Thyroid gland (tissue), 4 donors: Measurements from ENCODE around the gene METTL21C. TPM values are rescaled to one million over a fixed set of nuclear protein-coding genes. Genes with fewer than 3 reads are reported as not detected.

Source experiments
- DNase-seq, 2 donors: peaks; one replicate each; pipeline ENCODE4 v3.0.0-alpha.2; 2019
- H3K27ac ChIP-seq, 3 donors: fragments of 200-600 bp; sonication (generic); 1 replicate in 2 of 3; 2 replicates in 1 of 3; pipeline ENCODE4 v1.5.1; 2016 to 2019; ENCODE audit warnings: mild to moderate bottlenecking in 1 of 3, moderate library complexity in 1 of 3
- H3K27me3 ChIP-seq: fragments of 200-600 bp; sonication (generic); one replicate; pipeline ENCODE4 v1.5.1; 2019
- H3K36me3 ChIP-seq, 2 donors: fragments of 200-600 bp; sonication (generic); one replicate each; pipeline ENCODE4 v1.5.1; 2016 to 2019
- H3K4me1 ChIP-seq, 2 donors: fragments of 200-600 bp; sonication (generic); one replicate each; pipeline ENCODE4 v1.5.1; 2017 to 2019
- H3K4me3 ChIP-seq, 3 donors: fragments of 200-600 bp; sonication (generic); replicated peaks in 1 of 3; 1 replicate in 2 of 3; 2 replicates in 1 of 3; pipeline ENCODE4 v1.5.1; 2016; ENCODE audit warnings: mild to moderate bottlenecking in 1 of 3
- H3K9me3 ChIP-seq: fragments of 200-600 bp; sonication (generic); one replicate; pipeline ENCODE4 v1.5.1; 2017
- CTCF ChIP-seq, 6 experiments: fragments of 200-600 bp in 3 of 6; fragments of 450-650 bp in 3 of 6; sonication (generic) in 3 of 6; IDR thresholded peaks; one replicate each; pipeline ENCODE4 v1.5.1; 2016 to 2019; ENCODE audit warnings: antibody characterized with exemption in 6 of 6, mild to moderate bottlenecking in 2 of 6, inconsistent platforms in 1 of 6, moderate library complexity in 1 of 6
- POLR2A ChIP-seq, 2 donors: fragments of 450-650 bp; IDR thresholded peaks; one replicate each; pipeline ENCODE4 v1.6.1; 2017; ENCODE audit warnings: antibody characterized with exemption in 2 of 2, mild to moderate bottlenecking in 2 of 2, moderate library complexity in 1 of 2
- WGBS, 2 donors: methylation state at CpG; one replicate each; pipeline ENCODE4 v1.1.5; 2017; 5-methylcytosine and 5-hydroxymethylcytosine counted together
- intact Hi-C: fragments of 100-400 bp; cut with DNase I; formaldehyde crosslinking; loops from one replicate; pipeline ENCODE4 v1.15.1; 2023
- total RNA-seq, 4 donors: library from RNA; depleted of rRNA; stranded (reverse); fragments of >200 nt; gene quantifications; one replicate each; pipeline ENCODE4 v1.2.3, GENCODE V29; 2016

The METTL21C gene
- total RNA-seq, result not detected

GRCh38 chr13:102694937-102695336, at the start of gene METTL21C:
Gene METTL21C, minus strand, starts transcription at chr13:102695044. Its CDS starts 546 bp downstream, at chr13:102694498.
- Histone ChIP-seq H3K27me3 (no peaks in the 10 kb centered on the region), H3K4me1 (no peaks in the 10 kb centered on the region), H3K9me3 (no peaks in the 10 kb centered on the region), H3K4me3 (no peak within 1 kb of the TSS), H3K27ac (no peak within 1 kb of the TSS), H3K36me3 (no peaks in the 10 kb centered on the region)
- intact Hi-C loops, result no loop called here
- WGBS, 2 donors, result 70 to 88% methylated on average over 6 of the region's 6 CpGs
- TF ChIP-seq CTCF (IDR thresholded peaks at IDR 0.05), result no peak
- no peak for TF ChIP-seq POLR2A (IDR thresholded peaks at IDR 0.05)
- DNase-seq, result no peak

- no peaks in the 10 kb centered on the region for H3K27me3 ChIP-seq
- no peak for DNase-seq
- H3K9me3 ChIP-seq, result no peaks in the 10 kb centered on the region
- TF ChIP-seq POLR2A (IDR thresholded peaks at IDR 0.05), result no peak
- no peak for TF ChIP-seq CTCF (IDR thresholded peaks at IDR 0.05)
- no peak overlapping the region for H3K27ac ChIP-seq
- H3K36me3 ChIP-seq, result no peaks in the 10 kb centered on the region
- intact Hi-C loops, result no loop called here
- no peak overlapping the region for H3K4me3 ChIP-seq
- H3K4me1 ChIP-seq, result no peaks in the 10 kb centered on the region
Measured at GRCh38 chr13:102742506-102742905, 47.7 kb upstream of the METTL21C start.

GRCh38 chr13:102742101-102742500, 47.3 kb upstream of the METTL21C start:
- no peaks in the 10 kb centered on the region for H3K27me3 ChIP-seq

GRCh38 chr13:102729560-102730270, 34.9 kb upstream of the METTL21C start:
- TF ChIP-seq POLR2A (IDR thresholded peaks at IDR 0.05), result no peak
- TF ChIP-seq CTCF (IDR thresholded peaks at IDR 0.05), result no peak
- DNase-seq, result no peak
- peaks cover 17 to 19% of the 10 kb centered on the region in 2 donors for H3K4me1 ChIP-seq
- no peaks in the 10 kb centered on the region for H3K36me3 ChIP-seq
- no peaks in the 10 kb centered on the region for H3K9me3 ChIP-seq
- intact Hi-C loops, result loop anchor here (10.0 kb wide), 1 partner anchor 145 kb away; no protein-coding TSS in a partner anchor
- H3K4me3 ChIP-seq, result no peak overlapping the region
- H3K27ac ChIP-seq, result peak overlapping the region in 1 of 3 donors; percentile 14
- H3K27me3 ChIP-seq, result no peaks in the 10 kb centered on the region
- 55 to 57% methylated on average over 8 of the region's 8 CpGs for WGBS, 2 donors

More at GRCh38 chr13:102742101-102742500, 47.3 kb upstream of the METTL21C start:
- H3K27ac ChIP-seq, result no peak overlapping the region
- no peak for DNase-seq
- H3K9me3 ChIP-seq, result no peaks in the 10 kb centered on the region
- H3K4me3 ChIP-seq, result no peak overlapping the region
- no peaks in the 10 kb centered on the region for H3K36me3 ChIP-seq
- TF ChIP-seq CTCF (IDR thresholded peaks at IDR 0.05), result no peak
- TF ChIP-seq POLR2A (IDR thresholded peaks at IDR 0.05), result no peak
- 67 to 71% methylated on average over 1 of the region's 1 CpG for WGBS, 2 donors
- intact Hi-C loops, result no loop called here
- H3K4me1 ChIP-seq, result no peaks in the 10 kb centered on the region

GRCh38 chr13:102726430-102726829, 31.6 kb upstream of the METTL21C start:
- peaks cover 17 to 19% of the 10 kb centered on the region in 2 donors for H3K4me1 ChIP-seq
- H3K36me3 ChIP-seq, result no peaks in the 10 kb centered on the region
- no peaks in the 10 kb centered on the region for H3K27me3 ChIP-seq
- TF ChIP-seq POLR2A (IDR thresholded peaks at IDR 0.05), result no peak
- no peak for TF ChIP-seq CTCF (IDR thresholded peaks at IDR 0.05)
- WGBS, 2 donors, result 76 to 82% methylated on average over 2 of the region's 2 CpGs
- no peak overlapping the region for H3K4me3 ChIP-seq
- H3K9me3 ChIP-seq, result no peaks in the 10 kb centered on the region
- H3K27ac ChIP-seq, result no peak overlapping the region
- intact Hi-C loops, result loop anchor here (10.0 kb wide), 1 partner anchor 142 kb away; no protein-coding TSS in a partner anchor
- no peak for DNase-seq
